OCI-LY7 (cell line): ENCODE data around the gene ID1. TPM values are rescaled to one million over a fixed set of nuclear protein-coding genes. Genes with fewer than 3 reads are reported as not detected.

ENCODE experiments used
- BruUV-seq: library from RNA; stranded (reverse); fragments of 400-500 nt; replicated peaks from 2 replicates; lab custom pipeline; 2021; lab: Mats Ljungman, UMichigan
- CTCF ChIA-PET: fragments of 300-600 bp; sonication (Branson Sonifier 250); formaldehyde crosslinking; loops from one replicate; lab custom pipeline; 2022; ENCODE audit warnings: antibody characterized with exemption; ENCODE audit not compliant: unreplicated experiment; lab: Charles Lee
- POLR2A ChIA-PET: fragments of 300-600 bp; sonication (Branson Sonifier 250); formaldehyde crosslinking; loops from one replicate; lab custom pipeline; 2022; ENCODE audit warnings: antibody characterized with exemption; lab: Charles Lee
- DNase-seq: peaks from one replicate; pipeline ENCODE4 v3.0.0-alpha.2; 2015; ENCODE audit warnings: low spot score
- H2AFZ ChIP-seq: fragments of 200-600 bp; sonication (generic), shearing (Covaris generic); 2 replicates; pipeline ENCODE4 v1.6.1; 2014; ENCODE audit warnings: mild to moderate bottlenecking, antibody characterized with exemption, low read length, moderate library complexity
- H3K27ac ChIP-seq: fragments of 200-600 bp; sonication (generic); 2 replicates; pipeline ENCODE4 v1.5.1; 2014; ENCODE audit warnings: mixed run types, low read depth, mild to moderate bottlenecking, moderate library complexity, low read length, inconsistent platforms; ENCODE audit not compliant: poor library complexity, severe bottlenecking
- H3K36me3 ChIP-seq: fragments of 200-600 bp; sonication (generic); 2 replicates; pipeline ENCODE4 v1.6.1; 2014; ENCODE audit warnings: mild to moderate bottlenecking, antibody characterized with exemption, low read length, moderate library complexity, mixed read lengths; ENCODE audit not compliant: insufficient read depth
- H3K4me1 ChIP-seq: fragments of 200-600 bp; sonication (generic); 2 replicates; pipeline ENCODE4 v1.5.1; 2014; ENCODE audit warnings: mild to moderate bottlenecking, low read length; ENCODE audit not compliant: insufficient read depth, poor library complexity, severe bottlenecking
- H3K4me2 ChIP-seq: fragments of 200-600 bp; sonication (generic); 2 replicates; pipeline ENCODE4 v1.6.1; 2014; ENCODE audit warnings: mild to moderate bottlenecking, low read length
- H3K4me3 ChIP-seq: fragments of 200-600 bp; sonication (generic); 2 replicates; pipeline ENCODE4 v1.5.1; 2014; ENCODE audit warnings: mild to moderate bottlenecking, low read depth, low read length; ENCODE audit not compliant: poor library complexity, severe bottlenecking
- H3K79me2 ChIP-seq: fragments of 200-600 bp; sonication (generic); 2 replicates; pipeline ENCODE4 v1.6.1; 2016; ENCODE audit warnings: low read depth, mild to moderate bottlenecking, low read length, moderate library complexity, mixed read lengths; ENCODE audit not compliant: insufficient read depth
- H3K9me2 ChIP-seq: fragments of 200-600 bp; sonication (generic); 2 replicates; pipeline ENCODE4 v1.6.1; 2016; ENCODE audit warnings: mild to moderate bottlenecking, low read length, mixed read lengths; ENCODE audit not compliant: insufficient read depth
- H3K9me3 ChIP-seq: fragments of 200-600 bp; sonication (generic); 2 replicates; pipeline ENCODE4 v1.6.1; 2014; ENCODE audit warnings: mild to moderate bottlenecking, mixed run types, low read length, mixed read lengths
- H4K20me1 ChIP-seq: fragments of 200-600 bp; sonication (generic); 2 replicates; pipeline ENCODE4 v1.6.1; 2014; ENCODE audit warnings: mild to moderate bottlenecking, antibody characterized with exemption, low read length, moderate library complexity, mixed read lengths; ENCODE audit not compliant: insufficient read depth
- CTCF ChIP-seq: fragments of 200-600 bp; sonication (generic); conservative IDR thresholded peaks from 2 replicates; pipeline ENCODE4 v1.5.1; 2014; ENCODE audit warnings: mild to moderate bottlenecking, antibody characterized with exemption, low read length, moderate library complexity, mixed read lengths
- EZH2phosphoT487 ChIP-seq: fragments of 200-600 bp; sonication (generic); IDR thresholded peaks from 2 replicates; pipeline ENCODE4 v1.6.1; 2018; ENCODE audit warnings: low read depth, borderline replicate concordance, mild to moderate bottlenecking, mixed run types, antibody characterized with exemption, low read length, moderate library complexity, mixed read lengths
- intact Hi-C: fragments of 100-400 bp; cut with micrococcal nuclease; formaldehyde crosslinking; loops from one replicate; pipeline ENCODE4 v1.10.0; 2022; ENCODE audit not compliant: unreplicated experiment
- total RNA-seq, 2 experiments: library from RNA; depleted of rRNA in 1 of 2; stranded (reverse); fragments of >200 nt in 1 of 2; shearing (Covaris generic) in 1 of 2; gene quantifications; 2 replicates each; pipeline ENCODE4 v1.2.3, GENCODE V29; 2014 to 2022

The ID1 gene
- total RNA-seq, 2 experiments from 2014 or later: 3.3 to 3.6 TPM

- Histone ChIP-seq H3K79me2 (no peaks in the 10 kb centered on the region), H3K36me3 (peaks cover 61% of the 10 kb centered on the region), H4K20me1 (no peaks in the 10 kb centered on the region), H3K9me2 (no peaks in the 10 kb centered on the region), H3K4me2 (no peak overlapping the region), H3K9me3 (no peaks in the 10 kb centered on the region), H3K27ac (no peak overlapping the region), H2AFZ (no peak overlapping the region), H3K4me3 (no peak overlapping the region), H3K4me1 (peaks cover 30% of the 10 kb centered on the region)
- CTCF ChIA-PET: interaction anchor here (2.0 to 3.8 kb wide), 2 partner anchors 9 to 50 kb away, joined by 4 to 22 read pairs; no protein-coding TSS in a partner anchor
- BruUV-seq: no TSS peak
- POLR2A ChIA-PET: interaction anchor here (3.6 kb wide), 1 partner anchor 50 kb away, joined by 17 read pairs; no protein-coding TSS in a partner anchor
- intact Hi-C loops: no loop called here
- TF ChIP-seq EZH2phosphoT487 (no peak), CTCF (no peak)
- DNase-seq: no peak
Observed at GRCh38 chr20:31562241-31562640, 42.8 kb upstream of the ID1 start.

DNA sequence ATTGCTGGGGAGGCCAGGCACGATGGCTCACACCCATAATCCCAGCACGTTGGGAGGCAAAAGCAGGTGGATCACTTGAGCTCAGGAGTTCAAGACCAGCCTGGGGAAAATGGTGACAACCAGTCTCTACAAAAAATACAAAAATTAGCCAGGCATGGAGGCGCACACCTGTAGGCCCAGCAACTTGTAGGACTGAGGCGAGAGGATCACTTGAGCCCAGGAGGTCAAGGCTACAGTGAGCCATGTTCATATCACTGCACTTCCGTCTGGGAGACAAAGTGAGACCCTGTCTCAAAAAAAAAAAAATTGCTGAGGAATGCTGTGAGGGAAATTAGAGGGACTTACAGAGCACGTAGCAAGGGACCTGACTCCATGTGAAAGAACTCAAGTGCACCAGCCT, 40.8 kb upstream of the ID1 start:
- Histone ChIP-seq H3K9me3 (no peaks in the 10 kb centered on the region), H3K9me2 (no peaks in the 10 kb centered on the region), H3K79me2 (no peaks in the 10 kb centered on the region), H3K4me2 (no peak overlapping the region), H3K4me1 (peaks cover 32% of the 10 kb centered on the region), H2AFZ (no peak overlapping the region), H3K36me3 (peaks cover 74% of the 10 kb centered on the region), H3K27ac (no peak overlapping the region), H3K4me3 (no peak overlapping the region), H4K20me1 (no peaks in the 10 kb centered on the region)
- no peak for DNase-seq
- intact Hi-C loops: no loop called here
- POLR2A ChIA-PET: interaction anchor here (3.6 kb wide), 1 partner anchor 48 kb away, joined by 17 read pairs; no protein-coding TSS in a partner anchor
- no TSS peak for BruUV-seq
- no peak for TF ChIP-seq CTCF
- no peak for TF ChIP-seq EZH2phosphoT487
- CTCF ChIA-PET: interaction anchor here (2.0 to 3.8 kb wide), 2 partner anchors 11 to 48 kb away, joined by 4 to 22 read pairs; no protein-coding TSS in a partner anchor

- H3K9me2 ChIP-seq: no peaks in the 10 kb centered on the region
- H3K4me3 ChIP-seq: no peak overlapping the region
- CTCF ChIA-PET: interaction anchor here (1.6 kb wide), 1 partner anchor 46 kb away, joined by 21 read pairs; no protein-coding TSS in a partner anchor
- H4K20me1 ChIP-seq: no peaks in the 10 kb centered on the region
- H2AFZ ChIP-seq: no peak overlapping the region
- POLR2A ChIA-PET: interaction anchor here (0.5 to 1.8 kb wide), 5 partner anchors 46 to 68 kb away, joined by 3 to 15 read pairs (median 4); no protein-coding TSS in a partner anchor
- H3K4me2 ChIP-seq: peak overlapping the region; percentile 12; the same call in 1 of the 2 replicates
- DNase-seq: peak; percentile 20
- H3K4me1 ChIP-seq: peaks cover 26% of the 10 kb centered on the region
- peaks cover 71% of the 10 kb centered on the region for H3K36me3 ChIP-seq
- no peaks in the 10 kb centered on the region for H3K9me3 ChIP-seq
- no peaks in the 10 kb centered on the region for H3K79me2 ChIP-seq
- no peak for TF ChIP-seq CTCF
- no peak for TF ChIP-seq EZH2phosphoT487
- BruUV-seq: no TSS peak
- H3K27ac ChIP-seq: peak overlapping the region; percentile 40
- intact Hi-C loops: loop anchor here (5.0 kb wide), 1 partner anchor 156 kb away; the partner anchor contains the start of gene BCL2L1
Observed at GRCh38 chr20:31565699-31566318, 39.3 kb upstream of the ID1 start.
